NCI-H526 (cell line): ENCODE results near the gene SETD4.
"Not testable (repeated sequence)": the region's sequence is repeated elsewhere in the genome, so short reads cannot be mapped to it uniquely, and the experiment has no call there.

ENCODE experiments used
- DNase-seq, 2 experiments: peaks; one replicate each; lab custom pipeline; 2025; lab: John Stamatoyannopoulos, UW

SETD4 gene

GRCh38 chr21:36060159-36060921 lies at the start of gene SETD4:
Gene SETD4, minus strand, starts transcription at chr21:36060526. Its CDS starts 1,638 bp downstream, at chr21:36058888.
- peak; percentile 93 to 95 for DNase-seq

- DNase-seq: no peak
These were observed 49.5 kb upstream of the SETD4 start for GRCh38 chr21:36109868-36110267.

GRCh38 chr21:36105327-36105842 lies 45.1 kb upstream of the SETD4 start:
- DNase-seq: no peak

GRCh38 chr21:36104317-36105300 lies 44.3 kb upstream of the SETD4 start:
- DNase-seq: no peak

GRCh38 chr21:36103434-36103833 lies 43.1 kb upstream of the SETD4 start:
- no peak for DNase-seq

GRCh38 chr21:36100971-36101641 lies 40.8 kb upstream of the SETD4 start:
- DNase-seq: no peak

- not testable (repeated sequence) for DNase-seq
These were observed 39.4 kb upstream of the SETD4 start for GRCh38 chr21:36099695-36100211.

- no peak for DNase-seq
These were observed 38.7 kb upstream of the SETD4 start for GRCh38 chr21:36099000-36099399.

GRCh38 chr21:36098182-36098532 lies 37.8 kb upstream of the SETD4 start:
- DNase-seq: no peak

- DNase-seq: no peak
These were observed 37.3 kb upstream of the SETD4 start for GRCh38 chr21:36097427-36098181.

GRCh38 chr21:36096398-36097290 lies 36.3 kb upstream of the SETD4 start:
- no peak for DNase-seq

GRCh38 chr21:36093512-36093911 lies 33.2 kb upstream of the SETD4 start:
- no peak for DNase-seq

GRCh38 chr21:36092681-36093080 lies 32.4 kb upstream of the SETD4 start:
- DNase-seq: no peak

- no peak for DNase-seq
These were observed 29.6 kb upstream of the SETD4 start for GRCh38 chr21:36089946-36090345.

- no peak for DNase-seq
These were observed 27.2 kb upstream of the SETD4 start for GRCh38 chr21:36087362-36088138.

- DNase-seq: no peak
These were observed 21.9 kb upstream of the SETD4 start for GRCh38 chr21:36082237-36082664.

- DNase-seq: no peak
These were observed 20.1 kb upstream of the SETD4 start for GRCh38 chr21:36080386-36080785.

- DNase-seq: no peak
These were observed 19.3 kb upstream of the SETD4 start for GRCh38 chr21:36079671-36080070.

GRCh38 chr21:36079010-36079649 lies 18.8 kb upstream of the SETD4 start:
- no peak for DNase-seq
